Psoas muscle (tissue), 8 donors: ENCODE results near the gene FAM171A1. TPM values are rescaled to one million over a fixed set of nuclear protein-coding genes. Genes with fewer than 3 reads are reported as not detected.

Experiments
- ATAC-seq, 4 donors: fragments of 200-7000 bp; cut with Tn5 transposase; one replicate each; pipeline ENCODE4 v1.9.1; 2020; ENCODE audit warnings: moderate library complexity in 3 of 4, mild to moderate bottlenecking in 2 of 4
- DNase-seq, 2 donors: peaks; one replicate each; pipeline ENCODE4 v3.0.0-alpha.2; 2020
- H3K27ac ChIP-seq: fragments of 200-600 bp; one replicate; pipeline ENCODE4 v1.8.0; 2022
- H3K27me3 ChIP-seq, 3 donors: fragments of 200-600 bp in 1 of 3; one replicate each; pipeline versions ENCODE4 v1.6.1 to v1.8.0; 2013 to 2022; ENCODE audit warnings: low read length in 2 of 3, mild to moderate bottlenecking in 2 of 3, moderate library complexity in 1 of 3; ENCODE audit not compliant: insufficient read depth in 3 of 3
- H3K36me3 ChIP-seq, 2 donors: fragments of 200-600 bp in 1 of 2; one replicate each; pipeline versions ENCODE4 v1.6.1 to v1.8.0; 2013 to 2022; ENCODE audit warnings: low read depth in 1 of 2, mild to moderate bottlenecking in 1 of 2, moderate library complexity in 1 of 2; ENCODE audit not compliant: insufficient read depth in 1 of 2
- H3K4me1 ChIP-seq: fragments of 200-600 bp; one replicate; pipeline ENCODE4 v1.8.0; 2022
- H3K4me3 ChIP-seq: fragments of 200-600 bp; one replicate; pipeline ENCODE4 v1.8.0; 2022; ENCODE audit warnings: mild to moderate bottlenecking
- H3K9me3 ChIP-seq: fragments of 200-600 bp; one replicate; pipeline ENCODE4 v1.8.0; 2022
- WGBS, 3 donors: extraction: QIAGEN DNeasy Blood & Tissue Kit; methylation state at CpG; one replicate each; pipeline versions ENCODE4 v1.1.6 to v1.1.7; 2013; 5-methylcytosine and 5-hydroxymethylcytosine counted together
- intact Hi-C, 2 donors: fragments of 100-400 bp; cut with DNase I; formaldehyde crosslinking; loops; one replicate each; pipeline versions ENCODE4 v1.11.0 to v1.14.2; 2022
- polyA plus RNA-seq, 3 donors: library from polyadenylated mRNA; stranded (reverse); fragments of 200-250 nt; gene quantifications; one replicate each; pipeline ENCODE4 v1.2.3, GENCODE V29; 2013
- total RNA-seq, 4 donors: library from RNA; stranded (reverse); fragmentation: NEBNext Ultra II Directional in 2 of 4; extraction: Animal tissue kit (Norgen Biotek cat#: 25700) in 2 of 4; gene quantifications; one replicate each; pipeline versions ENCODE4 v1.2.1 to v1.2.4, GENCODE V29; 2021 to 2023
- TF ChIP-seq, protein P1 (sequence below): fragments of 200-600 bp; IDR thresholded peaks from one replicate; pipeline ENCODE4 v1.8.0; 2022; ENCODE audit warnings: antibody characterized with exemption
- donor health status: healthy with polysubstance abuse.
- donor health status: DM: no; HTN: no; CAD: no; lungs with moderate emphysema.
- donor health status: Bipolar disorder and iron deficiency.
- donor health status: healthy.
- donor health status: DM: yes; HTN: yes; CAD: no.
- donor health status: DM: no; HTN: no; CAD: no.
- donor health status: DM: no; HTN: no; CAD: no.
- donor health status: DM: yes; HTN: yes; CAD: no.

FAM171A1 gene
- total and polyA plus RNA-seq, 7 donors, result 3.9 to 10.5 (median 5.0) TPM

DNA sequence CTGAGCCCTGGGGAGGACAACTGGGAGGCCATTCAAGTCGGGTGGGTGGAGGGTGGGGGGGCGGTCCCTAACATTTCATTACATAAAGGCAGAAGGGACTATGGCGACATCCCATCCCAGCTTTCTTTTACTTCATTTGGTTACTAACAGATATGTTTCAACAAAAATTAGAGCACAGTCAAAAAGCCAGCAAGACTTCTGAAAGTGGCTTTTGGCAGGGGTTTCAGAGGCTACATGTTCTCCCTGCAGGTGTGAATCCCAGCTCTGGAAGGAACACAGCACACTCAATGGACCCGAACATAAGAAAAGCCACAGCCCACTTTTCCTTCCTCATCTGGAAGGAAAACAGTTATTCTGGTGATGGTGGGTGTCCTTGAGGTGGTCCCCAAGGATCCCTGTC, 7.1 kb downstream of the FAM171A1 start:
- no peaks in the 10 kb centered on the region for H3K9me3 ChIP-seq
- H3K4me3 ChIP-seq, result no peak overlapping the region
- H3K27ac ChIP-seq, result no peak overlapping the region
- ATAC-seq, result no peak
- no peaks in the 10 kb centered on the region for H3K36me3 ChIP-seq
- intact Hi-C loops, result no loop called here
- H3K27me3 ChIP-seq, result no peaks in the 10 kb centered on the region
- TF ChIP-seq, protein P1, sequence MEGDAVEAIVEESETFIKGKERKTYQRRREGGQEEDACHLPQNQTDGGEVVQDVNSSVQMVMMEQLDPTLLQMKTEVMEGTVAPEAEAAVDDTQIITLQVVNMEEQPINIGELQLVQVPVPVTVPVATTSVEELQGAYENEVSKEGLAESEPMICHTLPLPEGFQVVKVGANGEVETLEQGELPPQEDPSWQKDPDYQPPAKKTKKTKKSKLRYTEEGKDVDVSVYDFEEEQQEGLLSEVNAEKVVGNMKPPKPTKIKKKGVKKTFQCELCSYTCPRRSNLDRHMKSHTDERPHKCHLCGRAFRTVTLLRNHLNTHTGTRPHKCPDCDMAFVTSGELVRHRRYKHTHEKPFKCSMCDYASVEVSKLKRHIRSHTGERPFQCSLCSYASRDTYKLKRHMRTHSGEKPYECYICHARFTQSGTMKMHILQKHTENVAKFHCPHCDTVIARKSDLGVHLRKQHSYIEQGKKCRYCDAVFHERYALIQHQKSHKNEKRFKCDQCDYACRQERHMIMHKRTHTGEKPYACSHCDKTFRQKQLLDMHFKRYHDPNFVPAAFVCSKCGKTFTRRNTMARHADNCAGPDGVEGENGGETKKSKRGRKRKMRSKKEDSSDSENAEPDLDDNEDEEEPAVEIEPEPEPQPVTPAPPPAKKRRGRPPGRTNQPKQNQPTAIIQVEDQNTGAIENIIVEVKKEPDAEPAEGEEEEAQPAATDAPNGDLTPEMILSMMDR, result no peak
- 87 to 89% (median 88%) methylated on average over 4 of the region's 4 CpGs for WGBS, 3 donors
- DNase-seq, result no peak
- no peaks in the 10 kb centered on the region for H3K4me1 ChIP-seq

GRCh38 chr10:15363031-15363430, 8.1 kb downstream of the FAM171A1 start:
- Histone ChIP-seq H3K4me1 (no peaks in the 10 kb centered on the region), H3K4me3 (no peak overlapping the region), H3K27ac (no peak overlapping the region), H3K27me3 (no peaks in the 10 kb centered on the region), H3K9me3 (no peaks in the 10 kb centered on the region), H3K36me3 (no peaks in the 10 kb centered on the region)
- TF ChIP-seq, protein P1, result no peak
- ATAC-seq (no peak), DNase-seq (no peak)
- intact Hi-C loops, result no loop called here
- 80 to 85% (median 81%) methylated on average over 7 of the region's 7 CpGs for WGBS, 3 donors

DNA sequence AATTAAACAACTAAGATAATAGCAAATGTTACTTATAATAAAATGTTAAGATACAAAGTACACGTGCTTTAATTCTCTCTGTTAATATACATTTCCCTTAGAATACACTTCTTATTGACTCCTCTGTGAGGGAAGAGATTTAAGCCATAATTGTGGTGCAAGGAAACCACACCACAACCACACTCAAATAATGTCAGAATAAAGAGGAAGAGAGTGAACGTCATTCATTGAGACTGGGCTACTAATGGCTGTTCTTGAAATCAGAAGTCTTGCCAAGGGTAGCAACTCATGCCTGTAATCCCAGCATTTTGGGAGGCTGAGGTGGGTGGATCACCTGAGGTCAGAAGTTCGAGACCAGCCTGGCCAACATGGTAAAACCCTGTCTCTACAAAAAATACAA, 10.0 kb downstream of the FAM171A1 start:
- intact Hi-C loops, result no loop called here
- H3K27ac ChIP-seq, result no peak overlapping the region
- no peaks in the 10 kb centered on the region for H3K27me3 ChIP-seq
- no peak for ATAC-seq
- H3K4me3 ChIP-seq, result no peak overlapping the region
- H3K36me3 ChIP-seq, result no peaks in the 10 kb centered on the region
- H3K4me1 ChIP-seq, result no peaks in the 10 kb centered on the region
- TF ChIP-seq, protein P1, result no peak
- no peak for DNase-seq
- WGBS, 3 donors, result 83 to 93% (median 89%) methylated on average over 3 of the region's 3 CpGs
- no peaks in the 10 kb centered on the region for H3K9me3 ChIP-seq

DNA sequence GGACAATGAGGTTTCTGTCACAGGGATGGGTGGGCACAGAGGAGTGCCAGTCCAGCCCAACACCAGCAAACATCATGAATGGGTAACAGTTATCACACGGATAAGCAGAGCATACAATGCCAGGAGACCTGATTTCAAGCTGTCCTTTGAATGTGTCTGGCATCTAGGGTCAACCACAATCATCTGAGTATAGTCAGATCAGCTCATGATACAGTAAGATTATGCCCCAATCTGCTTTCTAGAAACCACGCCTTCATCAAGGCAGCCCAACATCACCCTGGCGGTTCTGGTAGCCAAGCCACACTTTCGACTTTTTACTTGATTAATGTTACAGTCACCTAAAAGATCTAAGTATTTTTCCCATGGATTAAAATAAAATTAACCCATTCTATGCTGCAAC, 10.5 kb downstream of the FAM171A1 start:
- H3K4me1 ChIP-seq, result no peaks in the 10 kb centered on the region
- ATAC-seq (no peak), DNase-seq (no peak)
- H3K36me3 ChIP-seq, result no peaks in the 10 kb centered on the region
- 84 to 88% (median 86%) methylated on average over 4 of the region's 4 CpGs for whole genome bisulfite sequencing, 3 donors
- no peak overlapping the region for H3K27ac ChIP-seq
- TF ChIP-seq, protein P1, result no peak
- H3K27me3 ChIP-seq, result no peaks in the 10 kb centered on the region
- H3K4me3 ChIP-seq, result no peak overlapping the region
- no peaks in the 10 kb centered on the region for H3K9me3 ChIP-seq
- intact Hi-C loops, result no loop called here

GRCh38 chr10:15353471-15354017, 17.5 kb downstream of the FAM171A1 start:
- Histone ChIP-seq H3K4me1 (no peaks in the 10 kb centered on the region), H3K27ac (no peak overlapping the region), H3K9me3 (no peaks in the 10 kb centered on the region), H3K36me3 (no peaks in the 10 kb centered on the region), H3K27me3 (no peaks in the 10 kb centered on the region), H3K4me3 (no peak overlapping the region)
- ATAC-seq, result no peak
- TF ChIP-seq, protein P1, result no peak
- no peak for DNase-seq
- 83 to 85% (median 85%) methylated on average over 8 of the region's 8 CpGs for WGBS, 3 donors
- intact Hi-C loops, result no loop called here
